ENCODE measurements around the gene FAM168A.

GRCh38 chr11:73399636-73400035, 198.3 kb downstream of the FAM168A start:
- TF ChIP-seq ATF7 (IDR thresholded peaks at IDR 0.05; ENCODE audit: low read depth) (no peak), BACH1 (IDR thresholded peaks at IDR 0.05; ENCODE audit: borderline replicate concordance) (no peak)
